Activated effector memory CD4-positive, alpha-beta T cell treated with Interleukin-2 at 50 U/mL for 16 hours (primary cell): Measurements from ENCODE around the gene S1PR4.

Source experiments
- DNase-seq: peaks from one replicate; pipeline ENCODE4 v3.0.0-alpha.2; 2020

Gene S1PR4

GRCh38 chr19:3178377-3178972 lies at the start of gene S1PR4:
TSS of gene S1PR4 (plus strand) at chr19:3178769. CDS start at chr19:3178793, 24 bp downstream.
- DNase-seq = peak; percentile 77

- no peak for DNase-seq
Observed at GRCh38 chr19:3129112-3129511, 49.5 kb upstream of the S1PR4 start.

- no peak for DNase-seq
Observed at GRCh38 chr19:3131168-3131567, 47.4 kb upstream of the S1PR4 start.

GRCh38 chr19:3132971-3133792 lies 45.4 kb upstream of the S1PR4 start:
- DNase-seq = peak; percentile 62

GRCh38 chr19:3133793-3134116 lies 44.8 kb upstream of the S1PR4 start:
- no peak for DNase-seq

GRCh38 chr19:3135961-3136683 lies 42.4 kb upstream of the S1PR4 start, which contains the start of gene GNA15:
TSS of gene GNA15 (plus strand) at chr19:3136033. CDS start at chr19:3136451, 418 bp downstream.
- peak; percentile 29 for DNase-seq

GRCh38 chr19:3136684-3137055 lies 41.9 kb upstream of the S1PR4 start:
- no peak for DNase-seq

GRCh38 chr19:3137119-3137518 lies 41.5 kb upstream of the S1PR4 start:
- no peak for DNase-seq

GRCh38 chr19:3138268-3138667 lies 40.3 kb upstream of the S1PR4 start:
- no peak for DNase-seq

- DNase-seq = no peak
Observed at GRCh38 chr19:3140667-3141038, 37.9 kb upstream of the S1PR4 start.

GRCh38 chr19:3142292-3142670 lies 36.3 kb upstream of the S1PR4 start:
- no peak for DNase-seq

GRCh38 chr19:3142781-3143337 lies 35.7 kb upstream of the S1PR4 start:
- DNase-seq = no peak

GRCh38 chr19:3145909-3146676 lies 32.5 kb upstream of the S1PR4 start:
- no peak for DNase-seq

- DNase-seq = peak; percentile 51
Observed at GRCh38 chr19:3146677-3147100, 31.9 kb upstream of the S1PR4 start.

- no peak for DNase-seq
Observed at GRCh38 chr19:3148503-3148902, 30.1 kb upstream of the S1PR4 start.

GRCh38 chr19:3149089-3149488 lies 29.5 kb upstream of the S1PR4 start:
- no peak for DNase-seq

- DNase-seq = no peak
Observed at GRCh38 chr19:3149526-3150505, 28.8 kb upstream of the S1PR4 start.

- DNase-seq = no peak
Observed at GRCh38 chr19:3150739-3151329, 27.7 kb upstream of the S1PR4 start.

- no peak for DNase-seq
Observed at GRCh38 chr19:3151563-3152418, 26.8 kb upstream of the S1PR4 start.

- DNase-seq = no peak
Observed at GRCh38 chr19:3152419-3152780, 26.2 kb upstream of the S1PR4 start.
